Chondrocyte (in vitro differentiated cells): ENCODE data around the gene MAB21L4. TPM values are rescaled to one million over a fixed set of nuclear protein-coding genes. Genes with fewer than 3 reads are reported as not detected.

Source experiments
- DNase-seq: peaks from one replicate; pipeline ENCODE4 v3.0.0; 2021; ENCODE audit warnings: mixed read lengths, low spot score
- H3K27ac Mint-ChIP-seq: one replicate; pipeline ENCODE4 v1.8.0; 2021; ENCODE audit warnings: mild to moderate bottlenecking, moderate library complexity, mixed read lengths; ENCODE audit not compliant: unreplicated experiment
- H3K27me3 Mint-ChIP-seq: 2 replicates; pipeline ENCODE4 v1.8.0; 2021; ENCODE audit warnings: low read depth, mixed read lengths
- H3K36me3 Mint-ChIP-seq: 2 replicates; pipeline ENCODE4 v1.8.0; 2021; ENCODE audit warnings: low read depth, mixed read lengths
- H3K4me1 Mint-ChIP-seq: 2 replicates; pipeline ENCODE4 v1.8.0; 2021; ENCODE audit warnings: low read depth, mild to moderate bottlenecking, mixed read lengths
- H3K4me3 Mint-ChIP-seq: one replicate; pipeline ENCODE4 v1.8.0; 2021; ENCODE audit warnings: mild to moderate bottlenecking, moderate library complexity, mixed read lengths; ENCODE audit not compliant: unreplicated experiment
- H3K9me3 Mint-ChIP-seq: 2 replicates; pipeline ENCODE4 v1.8.0; 2021; ENCODE audit warnings: low read depth, mixed read lengths
- total RNA-seq: library from RNA; stranded (reverse); gene quantifications from 3 replicates; pipeline ENCODE4 v1.2.1, GENCODE V29; 2021
- TF ChIP-seq, protein P1 (sequence below): fragments of 200-600 bp; sonication (generic); IDR thresholded peaks from 2 replicates; pipeline ENCODE4 v1.5.0; 2021; ENCODE audit warnings: antibody characterized with exemption, mild to moderate bottlenecking, moderate library complexity

MAB21L4 gene
- total RNA-seq, 1 donor from 2014 or later = not detected

- Mint-ChIP-seq H3K27ac (no peak overlapping the region), H3K36me3 (peaks cover 4% of the 10 kb centered on the region), H3K4me3 (no peak overlapping the region), H3K4me1 (no peaks in the 10 kb centered on the region), H3K9me3 (peaks cover 12% of the 10 kb centered on the region), H3K27me3 (peaks cover 28% of the 10 kb centered on the region)
- peak; percentile 88 for DNase-seq
- TF ChIP-seq, protein P1, sequence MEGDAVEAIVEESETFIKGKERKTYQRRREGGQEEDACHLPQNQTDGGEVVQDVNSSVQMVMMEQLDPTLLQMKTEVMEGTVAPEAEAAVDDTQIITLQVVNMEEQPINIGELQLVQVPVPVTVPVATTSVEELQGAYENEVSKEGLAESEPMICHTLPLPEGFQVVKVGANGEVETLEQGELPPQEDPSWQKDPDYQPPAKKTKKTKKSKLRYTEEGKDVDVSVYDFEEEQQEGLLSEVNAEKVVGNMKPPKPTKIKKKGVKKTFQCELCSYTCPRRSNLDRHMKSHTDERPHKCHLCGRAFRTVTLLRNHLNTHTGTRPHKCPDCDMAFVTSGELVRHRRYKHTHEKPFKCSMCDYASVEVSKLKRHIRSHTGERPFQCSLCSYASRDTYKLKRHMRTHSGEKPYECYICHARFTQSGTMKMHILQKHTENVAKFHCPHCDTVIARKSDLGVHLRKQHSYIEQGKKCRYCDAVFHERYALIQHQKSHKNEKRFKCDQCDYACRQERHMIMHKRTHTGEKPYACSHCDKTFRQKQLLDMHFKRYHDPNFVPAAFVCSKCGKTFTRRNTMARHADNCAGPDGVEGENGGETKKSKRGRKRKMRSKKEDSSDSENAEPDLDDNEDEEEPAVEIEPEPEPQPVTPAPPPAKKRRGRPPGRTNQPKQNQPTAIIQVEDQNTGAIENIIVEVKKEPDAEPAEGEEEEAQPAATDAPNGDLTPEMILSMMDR = no peak
Observed at GRCh38 chr2:240926516-240927389, 30.8 kb upstream of the MAB21L4 start.

DNA sequence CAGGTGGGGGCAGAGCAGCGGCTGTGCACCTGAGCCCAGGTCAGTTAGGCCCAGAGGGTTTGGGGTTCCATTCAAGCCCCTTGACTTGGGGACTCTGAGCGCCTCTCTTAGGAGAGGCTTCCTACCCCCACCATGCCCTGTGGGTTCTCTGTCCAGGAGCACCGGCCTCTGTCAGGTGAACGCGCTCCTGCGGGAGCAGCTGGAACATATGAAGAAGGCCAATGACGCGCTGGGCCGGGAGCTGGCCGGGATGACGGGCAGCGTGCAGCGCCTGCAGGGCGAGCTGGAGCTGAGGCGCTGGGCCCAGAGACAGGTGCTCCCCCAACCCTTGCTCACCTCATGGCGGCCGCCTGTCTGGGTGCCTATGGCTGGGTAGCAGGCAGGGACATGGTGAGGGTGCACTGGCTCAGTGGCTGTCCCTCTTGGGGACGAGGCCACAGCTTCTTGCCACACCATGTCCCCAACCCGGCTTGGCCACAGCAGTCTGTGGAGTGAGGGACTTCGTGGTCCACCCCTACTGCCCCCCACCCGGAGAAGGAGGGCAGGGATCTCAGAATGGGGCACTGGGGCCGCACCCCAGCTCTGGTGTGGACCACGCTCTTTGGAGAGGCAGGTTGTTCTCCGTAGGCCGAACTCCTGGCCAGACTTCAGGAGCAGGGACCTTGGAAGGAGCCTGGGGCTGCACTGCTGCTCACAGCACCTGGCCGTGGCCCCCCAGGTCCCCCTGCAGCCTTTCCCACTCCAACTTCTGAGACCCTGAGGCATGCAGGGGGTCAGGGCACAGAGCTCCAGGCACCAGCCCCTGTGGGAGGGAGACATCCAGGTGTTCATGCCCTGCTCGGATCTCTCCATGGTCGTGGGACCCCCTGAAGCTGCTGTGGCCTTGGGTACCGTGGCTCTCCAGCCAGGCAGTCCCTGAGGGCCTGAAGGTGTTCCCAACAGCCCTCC is 29.9 kb upstream of the MAB21L4 start:
- Mint-ChIP-seq H3K27me3 (peaks cover 22% of the 10 kb centered on the region), H3K36me3 (peaks cover 4% of the 10 kb centered on the region), H3K4me3 (no peak overlapping the region), H3K4me1 (peaks cover 7% of the 10 kb centered on the region), H3K9me3 (peaks cover 12% of the 10 kb centered on the region), H3K27ac (no peak overlapping the region)
- TF ChIP-seq, protein P1 = no peak
- peak; percentile 92 for DNase-seq

GRCh38 chr2:240925191-240925567 is 29.2 kb upstream of the MAB21L4 start:
- peaks cover 12% of the 10 kb centered on the region for H3K9me3 Mint-ChIP-seq
- H3K27ac Mint-ChIP-seq = no peak overlapping the region
- TF ChIP-seq, protein P1 = no peak
- H3K4me1 Mint-ChIP-seq = peaks cover 8% of the 10 kb centered on the region
- H3K4me3 Mint-ChIP-seq = no peak overlapping the region
- DNase-seq = peak; percentile 90
- peaks cover 4% of the 10 kb centered on the region for H3K36me3 Mint-ChIP-seq
- peaks cover 20% of the 10 kb centered on the region for H3K27me3 Mint-ChIP-seq

DNA sequence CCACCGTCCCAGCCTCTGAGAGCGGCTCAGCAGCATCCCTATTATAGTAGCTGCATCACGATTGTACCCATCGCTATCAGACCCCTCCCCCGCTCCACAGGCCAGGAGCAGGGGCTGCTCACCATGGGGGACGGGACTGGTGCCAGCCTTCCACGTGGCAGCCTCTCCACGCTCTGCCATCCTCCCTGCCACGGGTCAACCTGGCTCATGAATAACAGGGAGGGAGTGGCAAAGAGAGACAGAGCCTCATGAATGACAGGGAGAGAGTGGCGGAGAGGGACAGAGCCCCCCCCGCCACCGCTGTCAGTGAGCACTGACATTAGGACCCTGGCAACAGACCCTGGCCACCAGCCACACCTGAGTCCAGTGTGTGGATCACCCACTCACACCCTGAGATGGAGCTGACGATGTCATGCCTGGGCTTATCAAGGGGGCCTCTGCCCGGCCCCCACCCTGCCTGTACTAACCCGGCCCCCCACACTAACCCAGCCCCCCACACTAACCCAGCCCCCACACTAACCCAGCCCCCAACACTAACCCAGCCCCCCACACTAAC is 27.1 kb upstream of the MAB21L4 start:
- Mint-ChIP-seq H3K9me3 (peaks cover 9% of the 10 kb centered on the region), H3K27me3 (peaks cover 8% of the 10 kb centered on the region), H3K4me1 (peaks cover 8% of the 10 kb centered on the region), H3K27ac (no peak overlapping the region), H3K4me3 (no peak overlapping the region), H3K36me3 (peaks cover 2% of the 10 kb centered on the region)
- TF ChIP-seq, protein P1 = no peak
- no peak for DNase-seq
